Uterus (tissue), 4 donors: ENCODE data around the gene ATP6V1E1. TPM values are rescaled to one million over a fixed set of nuclear protein-coding genes. Genes with fewer than 3 reads are reported as not detected.
A peak's percentile ranks its signal among the peaks of the same experiment; 100 is the strongest.

ENCODE experiments used
- DNase-seq, 2 donors: peaks; one replicate each; pipeline ENCODE4 v3.0.0-alpha.2; 2019 to 2020
- H3K27ac ChIP-seq, 2 donors: fragments of 200-600 bp; sonication (generic); 1 replicate in 1 of 2; 2 replicates in 1 of 2; pipeline ENCODE4 v1.5.1; 2016 to 2018
- H3K27me3 ChIP-seq, 2 donors: fragments of 200-600 bp; sonication (generic); one replicate each; pipeline ENCODE4 v1.5.1; 2018 to 2019; ENCODE audit warnings: control low read depth in 1 of 2
- H3K36me3 ChIP-seq, 2 donors: fragments of 200-600 bp; sonication (generic); one replicate each; pipeline ENCODE4 v1.5.1; 2019; ENCODE audit warnings: control low read depth in 1 of 2
- H3K4me1 ChIP-seq, 2 donors: fragments of 200-600 bp; sonication (generic); one replicate each; pipeline ENCODE4 v1.5.1; 2018 to 2019; ENCODE audit warnings: control low read depth in 1 of 2
- H3K4me3 ChIP-seq, 2 donors: fragments of 200-600 bp; sonication (generic); 1 replicate in 1 of 2; 2 replicates in 1 of 2; pipeline ENCODE4 v1.5.1; 2018 to 2019; ENCODE audit warnings: mild to moderate bottlenecking in 1 of 2
- H3K9me3 ChIP-seq, 2 donors: fragments of 200-600 bp; sonication (generic); one replicate each; pipeline ENCODE4 v1.5.1; 2019; ENCODE audit warnings: control low read depth in 1 of 2
- POLR2A ChIP-seq, 2 donors: fragments of 450-650 bp; IDR thresholded peaks; one replicate each; pipeline ENCODE4 v1.6.1; 2016; ENCODE audit warnings: antibody characterized with exemption in 2 of 2, mild to moderate bottlenecking in 1 of 2, moderate library complexity in 1 of 2
- intact Hi-C: fragments of 100-400 bp; cut with DNase I; formaldehyde crosslinking; loops from one replicate; pipeline ENCODE4 v1.15.1; 2023; ENCODE audit warnings: low total_unique reads
- total RNA-seq, 4 donors: library from RNA; depleted of rRNA in 3 of 4; stranded (reverse); fragments of >200 nt in 3 of 4; gene quantifications; one replicate each; pipeline versions ENCODE4 v1.1.0 to v1.2.4, GENCODE V29; 2014 to 2023
- TF ChIP-seq, protein P1 (sequence below), 4 experiments: fragments of 200-600 bp in 2 of 4; fragments of 450-650 bp in 2 of 4; sonication (generic) in 2 of 4; IDR thresholded peaks; one replicate each; pipeline ENCODE4 v1.5.1; 2016 to 2019; ENCODE audit warnings: antibody characterized with exemption in 4 of 4, mild to moderate bottlenecking in 2 of 4, moderate library complexity in 1 of 4
- donor health status: DM: yes; HTN: yes; CAD: no.

Gene ATP6V1E1
- total RNA-seq, 4 donors from 2014 or later, result 88.7 to 147 (median 121) TPM

DNA sequence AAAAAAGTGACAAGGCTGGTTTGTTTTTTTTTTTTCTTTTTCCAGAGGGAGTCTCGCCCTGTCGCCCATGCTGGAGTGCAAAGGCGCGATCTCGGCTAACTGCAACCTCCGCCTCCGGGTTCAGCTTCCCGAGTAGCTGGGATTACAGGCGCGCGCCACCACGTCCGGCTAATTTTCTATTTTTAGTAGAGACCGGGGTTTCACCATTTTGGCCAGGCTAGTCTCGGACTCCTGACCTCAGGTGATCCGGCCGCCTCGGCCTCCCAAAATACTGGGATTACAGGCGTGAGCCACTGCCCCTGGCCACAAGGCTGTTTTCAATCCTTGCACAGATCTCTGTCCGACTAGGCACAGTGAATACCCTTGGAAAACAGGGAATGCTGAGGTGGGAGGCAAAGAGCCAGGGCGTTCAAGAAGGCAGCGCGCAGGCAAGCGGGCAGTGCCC, 566 bp downstream of the ATP6V1E1 start:
- peaks cover 6 to 8% of the 10 kb centered on the region in 2 donors for H3K4me1 ChIP-seq
- H3K9me3 ChIP-seq, result no peaks in the 10 kb centered on the region
- H3K27ac ChIP-seq, result peak overlapping the region; percentile 91 to 93
- no peaks in the 10 kb centered on the region for H3K27me3 ChIP-seq
- TF ChIP-seq, protein P1, sequence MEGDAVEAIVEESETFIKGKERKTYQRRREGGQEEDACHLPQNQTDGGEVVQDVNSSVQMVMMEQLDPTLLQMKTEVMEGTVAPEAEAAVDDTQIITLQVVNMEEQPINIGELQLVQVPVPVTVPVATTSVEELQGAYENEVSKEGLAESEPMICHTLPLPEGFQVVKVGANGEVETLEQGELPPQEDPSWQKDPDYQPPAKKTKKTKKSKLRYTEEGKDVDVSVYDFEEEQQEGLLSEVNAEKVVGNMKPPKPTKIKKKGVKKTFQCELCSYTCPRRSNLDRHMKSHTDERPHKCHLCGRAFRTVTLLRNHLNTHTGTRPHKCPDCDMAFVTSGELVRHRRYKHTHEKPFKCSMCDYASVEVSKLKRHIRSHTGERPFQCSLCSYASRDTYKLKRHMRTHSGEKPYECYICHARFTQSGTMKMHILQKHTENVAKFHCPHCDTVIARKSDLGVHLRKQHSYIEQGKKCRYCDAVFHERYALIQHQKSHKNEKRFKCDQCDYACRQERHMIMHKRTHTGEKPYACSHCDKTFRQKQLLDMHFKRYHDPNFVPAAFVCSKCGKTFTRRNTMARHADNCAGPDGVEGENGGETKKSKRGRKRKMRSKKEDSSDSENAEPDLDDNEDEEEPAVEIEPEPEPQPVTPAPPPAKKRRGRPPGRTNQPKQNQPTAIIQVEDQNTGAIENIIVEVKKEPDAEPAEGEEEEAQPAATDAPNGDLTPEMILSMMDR (IDR thresholded peaks at IDR 0.05), result no peak
- TF ChIP-seq POLR2A (IDR thresholded peaks at IDR 0.05), result no peak
- H3K36me3 ChIP-seq, result no peaks in the 10 kb centered on the region
- intact Hi-C loops, result no loop called here
- peak overlapping the region; percentile 93 to 100 for H3K4me3 ChIP-seq
- DNase-seq, result no peak

DNA sequence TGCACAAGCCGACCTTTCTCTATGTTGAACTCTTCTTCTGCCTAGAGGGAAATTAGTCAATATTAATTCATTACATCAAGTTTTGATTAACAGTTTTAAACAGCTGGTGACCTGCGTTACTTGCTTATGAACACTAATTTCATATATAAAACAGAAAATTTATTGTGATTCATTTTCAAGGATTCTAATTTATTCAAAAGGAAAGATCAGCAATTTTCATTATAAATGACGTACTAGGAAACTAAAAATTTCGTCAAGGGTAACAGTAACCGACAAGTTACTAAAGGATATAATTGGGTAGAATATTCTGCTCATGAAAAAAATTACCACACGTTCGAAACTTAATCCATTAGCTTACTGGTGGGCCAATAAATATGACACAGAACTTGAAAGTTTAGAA, 15.3 kb downstream of the ATP6V1E1 start:
- no peaks in the 10 kb centered on the region for H3K36me3 ChIP-seq
- intact Hi-C loops, result no loop called here

DNA sequence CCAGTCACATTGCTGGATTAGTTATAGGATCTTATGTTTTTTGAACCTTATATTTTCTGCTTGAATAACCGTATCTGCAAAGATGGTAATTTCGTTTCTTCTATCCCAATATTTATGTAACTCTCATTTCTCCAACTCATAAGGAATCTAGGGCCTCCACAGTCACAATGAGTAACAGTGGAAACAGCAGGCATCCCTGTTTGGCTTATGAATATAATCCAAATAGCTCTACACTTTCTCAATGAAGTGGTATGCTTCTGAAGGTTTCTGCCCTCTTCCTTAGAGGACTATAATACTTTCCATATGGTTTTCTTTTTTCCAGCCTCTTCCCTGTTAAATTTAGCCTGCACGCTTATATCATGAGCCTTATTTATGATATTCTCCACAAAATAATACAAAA, 16.5 kb downstream of the ATP6V1E1 start:
- no peak for DNase-seq
- Histone ChIP-seq H3K27me3 (no peaks in the 10 kb centered on the region), H3K36me3 (no peaks in the 10 kb centered on the region), H3K27ac (no peak overlapping the region), H3K4me3 (no peak overlapping the region), H3K9me3 (no peaks in the 10 kb centered on the region), H3K4me1 (no peaks in the 10 kb centered on the region)
- TF ChIP-seq, protein P1 (IDR thresholded peaks at IDR 0.05), result no peak
- no peak for TF ChIP-seq POLR2A (IDR thresholded peaks at IDR 0.05)
- intact Hi-C loops, result no loop called here

More for the DNA sequence above, 15.3 kb downstream of the ATP6V1E1 start:
- Histone ChIP-seq H3K4me3 (no peak overlapping the region), H3K9me3 (no peaks in the 10 kb centered on the region), H3K27me3 (no peaks in the 10 kb centered on the region), H3K4me1 (no peaks in the 10 kb centered on the region), H3K27ac (no peak overlapping the region)
- TF ChIP-seq, protein P1 (IDR thresholded peaks at IDR 0.05), result no peak
- no peak for TF ChIP-seq POLR2A (IDR thresholded peaks at IDR 0.05)
- DNase-seq, result no peak

DNA sequence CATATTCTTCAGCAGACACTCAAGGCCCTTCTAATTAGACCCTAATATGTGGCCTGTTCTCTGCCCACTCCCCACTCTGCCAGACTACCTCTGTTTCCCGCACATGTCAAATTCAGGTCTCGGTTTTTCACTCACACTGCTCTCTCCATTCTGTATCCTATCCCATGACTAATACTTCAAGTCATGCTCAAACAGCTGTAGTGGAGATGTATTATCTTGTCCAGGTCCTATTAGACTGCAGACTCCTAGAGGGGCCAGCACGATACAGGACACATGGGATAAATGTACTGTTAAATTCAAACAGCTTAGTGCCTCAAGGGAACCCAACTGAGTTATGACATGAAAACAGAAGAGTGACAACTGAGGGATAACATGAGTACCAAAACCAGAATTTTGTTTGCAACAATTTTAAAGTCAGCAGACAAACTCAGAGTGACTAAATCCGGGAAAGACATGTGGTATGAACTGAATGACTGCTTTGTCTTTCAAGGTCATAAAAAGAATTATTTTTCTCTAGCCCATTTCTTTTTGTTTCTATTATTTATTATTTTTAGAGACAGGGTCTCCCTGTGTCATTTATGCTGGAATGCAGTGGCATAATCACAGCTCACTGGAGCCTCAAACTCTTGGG, 20.5 kb downstream of the ATP6V1E1 start:
- no peaks in the 10 kb centered on the region for H3K4me1 ChIP-seq
- intact Hi-C loops, result no loop called here
- H3K36me3 ChIP-seq, result no peaks in the 10 kb centered on the region
- H3K27me3 ChIP-seq, result no peaks in the 10 kb centered on the region
- H3K4me3 ChIP-seq, result no peak overlapping the region
- no peak for DNase-seq
- no peaks in the 10 kb centered on the region for H3K9me3 ChIP-seq
- TF ChIP-seq, protein P1 (IDR thresholded peaks at IDR 0.05), result no peak
- TF ChIP-seq POLR2A (IDR thresholded peaks at IDR 0.05), result no peak
- no peak overlapping the region for H3K27ac ChIP-seq

DNA sequence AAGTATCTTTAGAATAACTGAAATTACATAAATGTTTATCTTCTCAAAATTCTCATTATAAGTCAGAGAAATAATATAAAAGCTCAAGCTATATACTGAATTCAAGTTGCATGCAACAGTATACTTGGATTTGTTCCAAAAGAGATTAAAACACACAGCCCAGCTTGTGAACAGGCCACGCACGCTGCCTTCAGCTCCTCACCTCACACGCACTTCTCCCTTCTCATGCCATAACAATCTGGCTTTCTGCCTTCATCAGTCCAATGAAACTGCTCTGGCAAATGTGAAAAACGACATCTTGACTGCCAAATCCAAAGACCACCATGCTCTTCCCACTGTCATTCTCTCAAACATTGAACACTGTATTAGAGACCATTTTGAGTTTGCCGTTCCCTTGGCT, 22.1 kb downstream of the ATP6V1E1 start:
- Histone ChIP-seq H3K27me3 (no peaks in the 10 kb centered on the region), H3K27ac (no peak overlapping the region), H3K4me1 (no peaks in the 10 kb centered on the region), H3K36me3 (no peaks in the 10 kb centered on the region), H3K9me3 (no peaks in the 10 kb centered on the region), H3K4me3 (no peak overlapping the region)
- no peak for TF ChIP-seq POLR2A (IDR thresholded peaks at IDR 0.05)
- TF ChIP-seq, protein P1 (IDR thresholded peaks at IDR 0.05), result no peak
- intact Hi-C loops, result no loop called here
- DNase-seq, result no peak
